Measurements from ENCODE around the gene PSMB7.

PSMB7 gene

DNA sequence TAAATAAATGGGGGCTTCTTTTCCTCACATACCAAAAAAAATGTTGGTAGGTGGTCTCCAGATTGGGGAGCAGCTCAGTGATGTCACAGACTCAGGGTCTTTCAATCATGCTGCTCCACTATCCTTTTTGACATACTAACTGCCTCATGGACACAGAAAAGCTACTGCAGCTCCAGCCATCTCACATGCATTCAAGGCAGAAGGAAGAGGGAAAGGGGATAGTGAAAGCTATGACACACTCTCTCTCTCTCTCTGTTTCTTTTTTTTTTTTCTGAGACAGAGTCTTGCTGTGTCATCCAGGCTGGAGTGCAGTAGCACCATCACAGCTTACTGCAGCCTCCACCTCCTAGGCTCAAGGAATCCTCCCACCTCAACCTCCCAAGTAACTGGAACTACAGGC is 27.1 kb upstream of the PSMB7 start:
- Histone ChIP-seq H3K9ac (ENCODE audit: low read depth, low read length) (no peak overlapping the region), H3K36me3 (ENCODE audit: insufficient read depth, low read length) (no peaks in the 10 kb centered on the region), H3K9me3 (ENCODE audit: insufficient read depth, low read depth, low read length) (no peaks in the 10 kb centered on the region), H3K4me3 (ENCODE audit: low read length) (no peak overlapping the region), H3K27me3 (ENCODE audit: insufficient read depth, low read length) (no peaks in the 10 kb centered on the region), H3K4me1 (ENCODE audit: insufficient read depth, low read length) (no peaks in the 10 kb centered on the region), H3K27ac (ENCODE audit: low read depth, low read length) (no peak overlapping the region)

GRCh38 chr9:124441291-124441690 is 26.0 kb upstream of the PSMB7 start:
- Histone ChIP-seq H3K9ac (ENCODE audit: low read depth, low read length) (no peak overlapping the region), H3K36me3 (ENCODE audit: insufficient read depth, low read length) (no peaks in the 10 kb centered on the region), H3K27ac (ENCODE audit: low read depth, low read length) (no peak overlapping the region), H3K27me3 (ENCODE audit: insufficient read depth, low read length) (no peaks in the 10 kb centered on the region), H3K9me3 (ENCODE audit: insufficient read depth, low read depth, low read length) (no peaks in the 10 kb centered on the region), H3K4me1 (ENCODE audit: insufficient read depth, low read length) (no peaks in the 10 kb centered on the region), H3K4me3 (ENCODE audit: low read length) (no peak overlapping the region)
- 91% methylated on average over 16 of the region's 16 CpGs for WGBS

GRCh38 chr9:124440786-124441185 is 25.5 kb upstream of the PSMB7 start:
- Histone ChIP-seq H3K36me3 (ENCODE audit: insufficient read depth, low read length) (no peaks in the 10 kb centered on the region), H3K27ac (ENCODE audit: low read depth, low read length) (no peak overlapping the region), H3K4me3 (ENCODE audit: low read length) (no peak overlapping the region), H3K9me3 (ENCODE audit: insufficient read depth, low read depth, low read length) (no peaks in the 10 kb centered on the region), H3K9ac (ENCODE audit: low read depth, low read length) (no peak overlapping the region), H3K27me3 (ENCODE audit: insufficient read depth, low read length) (no peaks in the 10 kb centered on the region), H3K4me1 (ENCODE audit: insufficient read depth, low read length) (no peaks in the 10 kb centered on the region)
- WGBS = 89% methylated on average over 10 of the region's 10 CpGs

- 89% methylated on average over 6 of the region's 6 CpGs for WGBS
- no peak overlapping the region for H3K4me3 ChIP-seq (ENCODE audit: low read length)
- H3K9me3 ChIP-seq (ENCODE audit: insufficient read depth, low read depth, low read length) = no peaks in the 10 kb centered on the region
- no peak overlapping the region for H3K9ac ChIP-seq (ENCODE audit: low read depth, low read length)
- H3K36me3 ChIP-seq (ENCODE audit: insufficient read depth, low read length) = no peaks in the 10 kb centered on the region
- no peak overlapping the region for H3K27ac ChIP-seq (ENCODE audit: low read depth, low read length)
- H3K27me3 ChIP-seq (ENCODE audit: insufficient read depth, low read length) = no peaks in the 10 kb centered on the region
- no peaks in the 10 kb centered on the region for H3K4me1 ChIP-seq (ENCODE audit: insufficient read depth, low read length)
Observed at GRCh38 chr9:124439686-124440243, 24.5 kb upstream of the PSMB7 start.

DNA sequence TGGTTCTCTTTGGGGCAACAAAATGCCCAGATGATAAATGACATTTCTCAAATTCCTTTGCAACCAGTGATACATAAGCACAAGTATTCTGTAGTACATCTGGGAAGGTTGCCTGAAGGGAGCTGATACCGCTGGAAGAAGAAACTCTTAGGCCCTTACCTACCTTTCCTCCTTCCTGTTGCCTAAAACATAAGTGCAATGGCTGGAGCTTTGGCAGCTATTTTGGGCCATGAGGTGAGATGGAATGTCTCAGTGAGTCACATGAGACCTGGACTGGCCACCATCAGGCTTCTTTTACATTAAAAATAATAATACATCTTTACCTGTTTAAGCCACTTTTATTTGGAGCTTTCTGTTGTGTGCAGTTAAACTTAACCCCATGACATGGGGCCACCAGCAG is 23.8 kb upstream of the PSMB7 start:
- Histone ChIP-seq H3K4me3 (ENCODE audit: low read length) (no peak overlapping the region), H3K9me3 (ENCODE audit: insufficient read depth, low read depth, low read length) (no peaks in the 10 kb centered on the region), H3K27me3 (ENCODE audit: insufficient read depth, low read length) (no peaks in the 10 kb centered on the region), H3K4me1 (ENCODE audit: insufficient read depth, low read length) (no peaks in the 10 kb centered on the region), H3K9ac (ENCODE audit: low read depth, low read length) (no peak overlapping the region), H3K36me3 (ENCODE audit: insufficient read depth, low read length) (no peaks in the 10 kb centered on the region), H3K27ac (ENCODE audit: low read depth, low read length) (no peak overlapping the region)
- WGBS = 83% methylated on average over 1 of the region's 1 CpG

DNA sequence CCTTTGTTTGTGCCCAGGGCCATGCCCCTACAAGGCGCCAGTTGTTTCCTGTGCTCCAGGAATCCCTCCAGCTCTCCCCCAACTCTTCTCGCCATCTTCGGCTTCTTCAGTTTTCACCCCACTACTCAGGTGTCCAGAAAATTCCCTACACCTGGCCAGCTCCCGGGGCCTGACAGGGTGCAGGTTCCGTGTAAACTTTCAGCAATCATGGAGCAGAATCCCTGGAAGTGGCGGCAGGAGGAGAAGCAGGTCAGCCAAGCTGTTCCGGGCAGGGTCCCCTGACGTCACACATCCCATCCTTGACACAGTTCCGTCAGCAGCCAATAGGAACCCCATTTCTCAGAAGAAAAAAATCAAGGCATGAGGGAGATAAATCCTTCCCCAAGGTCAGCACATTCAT is 22.8 kb upstream of the PSMB7 start:
- Histone ChIP-seq H3K9ac (ENCODE audit: low read depth, low read length) (no peak overlapping the region), H3K4me1 (ENCODE audit: insufficient read depth, low read length) (no peaks in the 10 kb centered on the region), H3K27ac (ENCODE audit: low read depth, low read length) (no peak overlapping the region), H3K27me3 (ENCODE audit: insufficient read depth, low read length) (no peaks in the 10 kb centered on the region), H3K36me3 (ENCODE audit: insufficient read depth, low read length) (no peaks in the 10 kb centered on the region), H3K4me3 (ENCODE audit: low read length) (no peak overlapping the region), H3K9me3 (ENCODE audit: insufficient read depth, low read depth, low read length) (no peaks in the 10 kb centered on the region)
- 92% methylated on average over 9 of the region's 9 CpGs for WGBS

DNA sequence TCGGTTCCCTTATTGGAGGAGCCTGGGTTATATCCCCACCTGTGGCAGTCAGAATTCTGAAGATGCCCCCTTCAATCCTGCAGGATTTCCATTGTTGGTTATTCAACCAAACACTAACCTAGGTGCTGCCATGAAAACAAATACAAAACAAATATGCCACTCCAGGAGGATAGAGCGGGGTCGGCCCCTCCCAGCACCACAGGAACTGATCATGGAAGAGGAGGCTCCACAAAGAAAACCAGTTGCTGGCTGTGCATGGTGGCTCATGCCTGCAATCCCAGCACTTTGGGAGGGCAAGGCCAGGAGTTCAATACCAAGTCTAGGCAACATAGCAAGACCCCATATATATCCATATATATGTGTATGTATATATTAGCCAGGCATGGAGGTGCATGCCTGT is 21.8 kb upstream of the PSMB7 start:
- Histone ChIP-seq H3K4me1 (ENCODE audit: insufficient read depth, low read length) (no peaks in the 10 kb centered on the region), H3K9me3 (ENCODE audit: insufficient read depth, low read depth, low read length) (no peaks in the 10 kb centered on the region), H3K9ac (ENCODE audit: low read depth, low read length) (no peak overlapping the region), H3K36me3 (ENCODE audit: insufficient read depth, low read length) (no peaks in the 10 kb centered on the region), H3K4me3 (ENCODE audit: low read length) (no peak overlapping the region), H3K27me3 (ENCODE audit: insufficient read depth, low read length) (no peaks in the 10 kb centered on the region), H3K27ac (ENCODE audit: low read depth, low read length) (no peak overlapping the region)
- WGBS = 95% methylated on average over 3 of the region's 3 CpGs

GRCh38 chr9:124436320-124436719 is 21.1 kb upstream of the PSMB7 start:
- H3K4me3 ChIP-seq (ENCODE audit: low read length) = no peak overlapping the region
- no peak overlapping the region for H3K27ac ChIP-seq (ENCODE audit: low read depth, low read length)
- H3K9ac ChIP-seq (ENCODE audit: low read depth, low read length) = no peak overlapping the region

DNA sequence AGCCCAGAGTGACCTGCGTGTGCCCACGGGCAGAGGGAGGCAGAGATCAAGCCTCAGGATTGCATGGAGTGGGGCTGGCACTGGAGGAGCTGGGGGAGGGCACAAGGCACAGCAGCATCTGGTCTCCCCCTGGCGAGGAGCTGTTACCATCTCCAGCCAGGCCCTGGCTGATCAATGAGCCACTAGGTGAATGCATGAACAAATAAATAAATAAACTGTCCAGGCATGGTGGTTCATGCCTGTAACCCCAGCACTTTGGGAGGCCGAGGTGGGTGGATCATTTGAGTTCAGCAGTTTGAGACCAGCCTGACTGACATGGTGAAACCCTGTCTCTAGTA is 14.3 kb upstream of the PSMB7 start:
- Histone ChIP-seq H3K27ac (ENCODE audit: low read depth, low read length) (no peak overlapping the region), H3K4me1 (ENCODE audit: insufficient read depth, low read length) (no peaks in the 10 kb centered on the region), H3K27me3 (ENCODE audit: insufficient read depth, low read length) (no peaks in the 10 kb centered on the region), H3K9ac (ENCODE audit: low read depth, low read length) (no peak overlapping the region), H3K9me3 (ENCODE audit: insufficient read depth, low read depth, low read length) (no peaks in the 10 kb centered on the region), H3K4me3 (ENCODE audit: low read length) (no peak overlapping the region), H3K36me3 (ENCODE audit: insufficient read depth, low read length) (no peaks in the 10 kb centered on the region)
- WGBS = 90% methylated on average over 4 of the region's 4 CpGs

More at GRCh38 chr9:124436320-124436719, 21.1 kb upstream of the PSMB7 start:
- Histone ChIP-seq H3K9me3 (ENCODE audit: insufficient read depth, low read depth, low read length) (no peaks in the 10 kb centered on the region), H3K27me3 (ENCODE audit: insufficient read depth, low read length) (no peaks in the 10 kb centered on the region), H3K36me3 (ENCODE audit: insufficient read depth, low read length) (no peaks in the 10 kb centered on the region), H3K4me1 (ENCODE audit: insufficient read depth, low read length) (no peaks in the 10 kb centered on the region)

- Histone ChIP-seq H3K9ac (ENCODE audit: low read depth, low read length) (no peak overlapping the region), H3K27me3 (ENCODE audit: insufficient read depth, low read length) (no peaks in the 10 kb centered on the region; the same call in 1 of the 2 replicates), H3K27ac (ENCODE audit: low read depth, low read length) (no peak overlapping the region), H3K4me1 (ENCODE audit: insufficient read depth, low read length) (no peaks in the 10 kb centered on the region), H3K4me3 (ENCODE audit: low read length) (no peak overlapping the region), H3K36me3 (ENCODE audit: insufficient read depth, low read length) (no peaks in the 10 kb centered on the region), H3K9me3 (ENCODE audit: insufficient read depth, low read depth, low read length) (no peaks in the 10 kb centered on the region)
- WGBS = 94% methylated on average over 28 of the region's 28 CpGs
Observed at GRCh38 chr9:124428751-124429529, 13.7 kb upstream of the PSMB7 start.

GRCh38 chr9:124427281-124427680 is 12.0 kb upstream of the PSMB7 start:
- no peak overlapping the region for H3K4me3 ChIP-seq (ENCODE audit: low read length)
- H3K4me1 ChIP-seq (ENCODE audit: insufficient read depth, low read length) = no peaks in the 10 kb centered on the region
- no peak overlapping the region for H3K9ac ChIP-seq (ENCODE audit: low read depth, low read length)
- H3K27me3 ChIP-seq (ENCODE audit: insufficient read depth, low read length) = no peaks in the 10 kb centered on the region; the same call in 1 of the 2 replicates
- no peaks in the 10 kb centered on the region for H3K36me3 ChIP-seq (ENCODE audit: insufficient read depth, low read length)
- WGBS = 93% methylated on average over 3 of the region's 4 CpGs
- H3K9me3 ChIP-seq (ENCODE audit: insufficient read depth, low read depth, low read length) = no peaks in the 10 kb centered on the region
- no peak overlapping the region for H3K27ac ChIP-seq (ENCODE audit: low read depth, low read length)

DNA sequence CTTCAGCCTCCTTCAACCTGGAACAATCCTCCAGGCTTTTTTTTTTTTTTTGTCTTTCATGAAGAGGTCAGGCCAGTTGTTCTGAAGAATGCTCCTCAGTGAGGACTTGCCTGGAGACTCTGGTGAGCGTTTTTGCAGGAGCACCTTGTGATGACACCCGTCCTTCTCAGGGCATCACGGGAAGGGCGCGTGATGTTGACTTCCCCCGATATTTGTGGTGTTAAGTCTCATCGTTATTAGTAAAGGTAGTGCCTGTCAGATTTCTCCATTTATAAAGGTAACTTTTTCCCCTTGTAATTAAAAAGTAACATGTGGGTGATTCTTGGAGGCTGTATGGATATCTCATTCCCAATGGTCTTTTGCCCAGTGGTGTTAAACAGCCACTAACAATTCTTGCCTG is 11.1 kb upstream of the PSMB7 start:
- Histone ChIP-seq H3K27ac (ENCODE audit: low read depth, low read length) (no peak overlapping the region), H3K4me1 (ENCODE audit: insufficient read depth, low read length) (no peaks in the 10 kb centered on the region), H3K36me3 (ENCODE audit: insufficient read depth, low read length) (no peaks in the 10 kb centered on the region), H3K9me3 (ENCODE audit: insufficient read depth, low read depth, low read length) (no peaks in the 10 kb centered on the region), H3K4me3 (ENCODE audit: low read length) (no peak overlapping the region), H3K27me3 (ENCODE audit: insufficient read depth, low read length) (no peaks in the 10 kb centered on the region; the same call in 1 of the 2 replicates), H3K9ac (ENCODE audit: low read depth, low read length) (no peak overlapping the region)
- WGBS = 93% methylated on average over 7 of the region's 7 CpGs
